Heart left ventricle (tissue), 16 donors: ENCODE data around the gene HNRNPH1. TPM values are rescaled to one million over a fixed set of nuclear protein-coding genes. Genes with fewer than 3 reads are reported as not detected.
"Not testable (repeated sequence)": the region's sequence is repeated elsewhere in the genome, so short reads cannot be mapped to it uniquely, and the experiment has no call there.

Experiments used
- ATAC-seq, 4 donors: fragments of 200-7000 bp; cut with Tn5 transposase; one replicate each; pipeline ENCODE4 v1.9.1; 2020 to 2022; ENCODE audit warnings: moderate library complexity in 4 of 4, mild to moderate bottlenecking in 3 of 4, moderate number of reproducible peaks in 1 of 4
- DNase-seq, 5 donors: peaks; one replicate each; pipeline ENCODE4 v3.0.0-alpha.2; 2020
- H3K27ac ChIP-seq, 12 donors: fragments of 200-600 bp; sonication (generic) in 4 of 12; one replicate each; pipeline versions ENCODE4 v1.5.0 to v1.8.0; 2016 to 2022; ENCODE audit warnings: mild to moderate bottlenecking in 2 of 12
- H3K27me3 ChIP-seq, 9 donors: fragments of 200-600 bp; sonication (generic) in 2 of 9; one replicate each; pipeline versions ENCODE4 v1.5.1 to v1.8.0; 2016 to 2022; ENCODE audit warnings: mild to moderate bottlenecking in 3 of 9
- H3K36me3 ChIP-seq, 9 donors: fragments of 200-600 bp; sonication (generic) in 2 of 9; one replicate each; pipeline versions ENCODE4 v1.5.0 to v1.8.0; 2018 to 2022; ENCODE audit warnings: mild to moderate bottlenecking in 2 of 9
- H3K4me1 ChIP-seq, 12 donors: fragments of 200-600 bp; sonication (generic) in 4 of 12; one replicate each; pipeline versions ENCODE4 v1.5.0 to v1.8.0; 2016 to 2022; ENCODE audit warnings: mild to moderate bottlenecking in 3 of 12
- H3K4me3 ChIP-seq, 12 donors: fragments of 200-600 bp; sonication (generic) in 4 of 12; one replicate each; pipeline versions ENCODE4 v1.5.0 to v1.8.0; 2017 to 2022; ENCODE audit warnings: mild to moderate bottlenecking in 9 of 12, moderate library complexity in 4 of 12
- H3K9me3 ChIP-seq, 12 donors: fragments of 200-600 bp; sonication (generic) in 4 of 12; one replicate each; pipeline versions ENCODE4 v1.5.0 to v1.8.0; 2016 to 2022; ENCODE audit warnings: mild to moderate bottlenecking in 1 of 12
- CTCF ChIP-seq, 12 donors: fragments of 200-600 bp; sonication (generic) in 4 of 12; IDR thresholded peaks; one replicate each; pipeline versions ENCODE4 v1.5.0 to v1.8.0; 2018 to 2022; ENCODE audit warnings: antibody characterized with exemption in 12 of 12, mild to moderate bottlenecking in 5 of 12
- POLR2A ChIP-seq, 2 donors: fragments of 450-650 bp; IDR thresholded peaks; one replicate each; pipeline ENCODE4 v1.6.1; 2017; ENCODE audit warnings: antibody characterized with exemption in 2 of 2, mild to moderate bottlenecking in 2 of 2, moderate library complexity in 2 of 2
- WGBS, 4 donors: extraction: QIAGEN DNeasy Blood & Tissue Kit in 2 of 4; methylation state at CpG; one replicate each; pipeline versions ENCODE4 v1.1.5 to v1.1.7; 2013 to 2018; 5-methylcytosine and 5-hydroxymethylcytosine counted together
- intact Hi-C, 10 donors: fragments of 100-400 bp; cut with DNase I; formaldehyde crosslinking; loops; one replicate each; pipeline versions ENCODE4 v1.11.1 to v1.14.2; 2022
- long read RNA-seq, 3 donors: library from polyadenylated mRNA; unstranded; transcript quantifications; one replicate each; pipeline ENCODE4 v2.0.0, GENCODE V29; 2020 to 2021
- polyA plus RNA-seq, 2 donors: library from polyadenylated mRNA; stranded (reverse); fragments of 200-250 nt; gene quantifications; one replicate each; pipeline ENCODE4 v1.2.3, GENCODE V29; 2013
- total RNA-seq, 9 donors: library from RNA; depleted of rRNA in 2 of 9; stranded (reverse); fragments of >200 nt in 2 of 9; fragmentation: NEBNext Ultra II Directional in 3 of 9; extraction: Animal tissue kit (Norgen Biotek cat#: 25700) in 3 of 9; gene quantifications; one replicate each; pipeline versions ENCODE4 v1.1.0 to v1.2.4, GENCODE V29; 2016 to 2023
- donor health status: ischemic (EF 13 %, LVEDD 7.1; RV severe dilation, severe dysfunction).
- donor health status: healthy with polysubstance abuse.
- donor health status: DM: no; HTN: yes; CAD: no.
- donor health status: DM: no; HTN: no; CAD: no.
- donor health status: ischemic (EF 25% LVEDD 6.9; RV normal size, moderate dysfunction).
- donor health status: ischemic (EF 25% LVEDD 5.7; RV mildly dilated, moderate dysfunction).
- donor health status: healthy.
- donor health status: DM: yes; HTN: yes; CAD: no.
- donor health status: ischemic (EF 35%, LVEDD 5.7; RV mildly dilated, moderate dysfunction).
- donor health status: nonischemic (EF 11% LVEDD 7.7; RV severe dilation, severe dysfunction).
- donor health status: DM: yes; HTN: yes; CAD: no.
- donor health status: PGD.
- donor health status: ischemic (EF 29% LVEDD 5.4; RV normal size, mild dysfunction).
- donor health status: nonischemic (EF 23%, LVEDD 6.1; RV moderate dilation, normal function).

HNRNPH1 gene
- 100 to 1,000 TPM; 106 to 252 (median 178) TPM for total RNA-seq
- polyA plus RNA-seq = 100 to 1,000 TPM; 126 to 195 TPM
- long read RNA-seq, donor 1, transcript HNRNPH1-204 (14 exons, 2,248 nt) = major isoform, 11 of 34 reads
- long read RNA-seq, donor 1, transcript HNRNPH1-203 (14 exons, 2,279 nt) = minor isoform, 7 of 34 reads
- long read RNA-seq, donor 1, partial matches to known transcripts = 3 of 34 reads
- long read RNA-seq, donor 1, other reads (novel, unspliced or antisense) = 13 of 34 reads
- long read RNA-seq, donor 2, transcript HNRNPH1-203 (14 exons, 2,279 nt) = minor isoform, 27 of 131 reads
- long read RNA-seq, donor 2, transcript HNRNPH1-204 (14 exons, 2,248 nt) = major isoform, 44 of 131 reads
- long read RNA-seq, donor 2, partial matches to known transcripts = 10 of 131 reads
- long read RNA-seq, donor 2, other reads (novel, unspliced or antisense) = 44 of 131 reads
- long read RNA-seq, donor 3, transcript HNRNPH1-204 (14 exons, 2,248 nt) = major isoform, 8 of 27 reads
- long read RNA-seq, donor 3, transcript HNRNPH1-203 (14 exons, 2,279 nt) = minor isoform, 6 of 27 reads
- long read RNA-seq, donor 3, partial matches to known transcripts = 4 of 27 reads
- long read RNA-seq, donor 3, other reads (novel, unspliced or antisense) = 9 of 27 reads

- Histone ChIP-seq H3K4me3 (peak within 1 kb of the TSS; percentile 66 to 100 (median 96)), H3K27ac (peak within 1 kb of the TSS; percentile 97 to 100 (median 100)), H3K4me1 (peaks cover 17 to 54% (median 46%) of the 10 kb centered on the region in 12 donors), H3K27me3 (no peaks in the 10 kb centered on the region), H3K36me3 (peaks cover 0 to 44% (median 42%) of the 10 kb centered on the region in 9 donors), H3K9me3 (no peaks in the 10 kb centered on the region)
- 0 to 1% (median 1%) methylated on average over 49 to 92 of the region's 92 CpGs for WGBS, 4 donors
- DNase-seq (peak; percentile 98 to 99 (median 98)), ATAC-seq (peak; percentile 87 to 93 (median 90))
- intact Hi-C loops = loop anchor here in 4 of 10 donors (5.0 to 10.0 kb wide), 3 partner anchors 66 to 202 kb away; partner anchors contain the start of genes MAML1 (in 1 of the 4) and SQSTM1 (in 1 of the 4)
- peak in 4 of 12 donors; percentile 1 to 11 (median 4) for TF ChIP-seq CTCF (IDR thresholded peaks at IDR 0.05)
- peak; percentile 78 to 99 for TF ChIP-seq POLR2A (IDR thresholded peaks at IDR 0.05)
Observed at GRCh38 chr5:179623003-179623905, at the start of gene HNRNPH1. Gene HNRNPH1 (minus strand): TSS chr5:179623671. CDS start chr5:179623133, 538 bp downstream.

- peaks cover 0 to 21% (median 14%) of the 10 kb centered on the region in 9 donors for H3K36me3 ChIP-seq
- DNase-seq (peak in 2 of 5 donors; percentile 20 to 27), ATAC-seq (peak in 2 of 4 donors; percentile 51 to 67)
- TF ChIP-seq POLR2A (IDR thresholded peaks at IDR 0.05) (no peak), CTCF (IDR thresholded peaks at IDR 0.05) (peak; percentile 20 to 64 (median 40))
- no peaks in the 10 kb centered on the region for H3K4me1 ChIP-seq
- no peaks in the 10 kb centered on the region for H3K27me3 ChIP-seq
- intact Hi-C loops = no loop called here
- H3K9me3 ChIP-seq = no peaks in the 10 kb centered on the region
- WGBS, 4 donors = 39 to 55% (median 52%) methylated on average over 7 of the region's 7 CpGs
- no peak overlapping the region for H3K27ac ChIP-seq
- H3K4me3 ChIP-seq = no peak overlapping the region
Observed at GRCh38 chr5:179668391-179668790, 44.9 kb upstream of the HNRNPH1 start.

GRCh38 chr5:179661647-179662046 lies 38.2 kb upstream of the HNRNPH1 start:
- H3K9me3 ChIP-seq, ATAC-seq, H3K27me3 ChIP-seq, DNase-seq, H3K4me3 ChIP-seq, intact Hi-C loops, H3K27ac ChIP-seq, H3K4me1 ChIP-seq: not testable (repeated sequence)
- WGBS, 4 donors = 92 to 95% (median 94%) methylated on average over 6 of the region's 6 CpGs
- H3K36me3 ChIP-seq = peaks cover 0 to 37% (median 21%) of the 10 kb centered on the region in 9 donors

- not testable (repeated sequence) for H3K27me3 ChIP-seq, H3K4me1 ChIP-seq, DNase-seq, H3K9me3 ChIP-seq
- peak in 2 of 4 donors; percentile 30 to 31 for ATAC-seq
- WGBS, 4 donors = 7 to 11% (median 8%) methylated on average over 8 to 10 of the region's 29 CpGs
- Histone ChIP-seq H3K36me3 (peaks cover 0 to 15% (median 4%) of the 10 kb centered on the region in 9 donors), H3K4me3 (peak overlapping the region in 11 of 12 donors; percentile 41 to 63 (median 56)), H3K27ac (peak overlapping the region in 5 of 12 donors; percentile 38 to 65 (median 56))
- intact Hi-C loops = loop anchor here in 2 of 10 donors (2.0 to 5.0 kb wide), 2 partner anchors 20 to 69 kb away; no protein-coding TSS in a partner anchor
Observed at GRCh38 chr5:179658179-179658856, 34.8 kb upstream of the HNRNPH1 start.

- Histone ChIP-seq H3K4me3 (peak overlapping the region in 7 of 12 donors; percentile 27 to 50 (median 38)), H3K27ac (peak overlapping the region in 2 of 12 donors; percentile 45 to 47)
- not testable (repeated sequence) for H3K4me1 ChIP-seq, H3K9me3 ChIP-seq, H3K36me3 ChIP-seq, H3K27me3 ChIP-seq
- DNase-seq = peak in 1 of 5 donors; percentile 24
- intact Hi-C loops = loop anchor here in 2 of 10 donors (2.0 to 5.0 kb wide), 2 partner anchors 19 to 70 kb away; no protein-coding TSS in a partner anchor
- 19 to 38% (median 26%) methylated on average over 7 to 12 of the region's 50 CpGs for WGBS, 4 donors
- peak; percentile 72 to 98 (median 95) for ATAC-seq
Observed at GRCh38 chr5:179657302-179658178, 34.1 kb upstream of the HNRNPH1 start.

- H3K27me3 ChIP-seq, H3K9me3 ChIP-seq, DNase-seq, H3K27ac ChIP-seq, H3K4me3 ChIP-seq, H3K4me1 ChIP-seq, intact Hi-C loops, H3K36me3 ChIP-seq, ATAC-seq: not testable (repeated sequence)
- WGBS, 4 donors = 47 to 73% (median 65%) methylated on average over 2 of the region's 2 CpGs
Observed at GRCh38 chr5:179653135-179653534, 29.7 kb upstream of the HNRNPH1 start.
